A549 treated with AZD9567 at 1 μM for 4 hours (cell line): Measurements from ENCODE around the gene RALB. TPM values are rescaled to one million over a fixed set of nuclear protein-coding genes. Genes with fewer than 3 reads are reported as not detected.

Experiments
- total RNA-seq: library from RNA; stranded (reverse); fragments of 200-300 nt; extraction: Qiagen RNA extraction; gene quantifications from 5 replicates; pipeline ENCODE4 v1.2.3, GENCODE V29; 2022; ENCODE audit not compliant: insufficient read depth

Gene RALB
- 56.3 to 82.9 TPM (median 57.7 TPM) in 5 replicates for total RNA-seq

GRCh38 chr2:120252225-120253020, at the start of gene RALB:
TSS of gene RALB (plus strand) at chr2:120252852. CDS start at chr2:120278665, 25,813 bp downstream.

GRCh38 chr2:120223034-120223912, 29.4 kb upstream of the RALB start, which contains the start of gene TMEM185B:
TSS of gene TMEM185B (minus strand) at chr2:120223400. CDS start at chr2:120222976, 424 bp downstream.

Other genes starting within 250 kb of the RALB start
- gene EPB41L5, start 239.8 kb upstream of the RALB start, total RNA-seq, result 4.1 to 7.4 TPM (median 5.3 TPM) in 5 replicates
- gene TMEM185B, start 29.5 kb upstream of the RALB start, total RNA-seq, result 43.5 to 48.5 TPM (median 45.4 TPM) in 5 replicates
- 13.7 to 20.6 TPM (median 18.1 TPM) in 5 replicates for gene INHBB, start 93.3 kb downstream of the RALB start, total RNA-seq